ENCODE results near the gene SPAG16.
"Not testable (repeated sequence)": the region's sequence is repeated elsewhere in the genome, so short reads cannot be mapped to it uniquely, and the experiment has no call there.

The SPAG16 gene

GRCh38 chr2:214019973-214020345 is 735.7 kb downstream of the SPAG16 start:
- DNase-seq: no peak

GRCh38 chr2:214029190-214029589 is 744.9 kb downstream of the SPAG16 start:
- no peak for DNase-seq

DNA sequence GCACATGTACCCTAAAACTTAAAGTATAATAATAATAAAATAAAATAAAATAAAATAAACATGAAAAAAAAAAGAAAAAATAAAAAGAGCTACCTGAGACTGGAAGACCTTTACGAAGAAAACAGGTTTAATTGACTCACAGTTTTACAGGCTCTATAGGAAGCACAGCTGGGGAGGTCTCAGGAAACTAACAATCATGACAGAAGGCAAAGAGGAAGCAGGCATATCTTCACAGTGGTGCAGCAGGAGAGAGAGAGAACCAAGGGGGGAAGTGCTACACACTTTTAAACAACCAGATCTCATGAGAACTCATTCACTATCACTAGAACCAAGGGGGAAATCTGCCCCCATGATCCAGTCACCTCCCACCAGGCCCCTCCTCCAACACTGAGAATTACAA is 747.3 kb downstream of the SPAG16 start:
- DNase-seq: no peak

DNA sequence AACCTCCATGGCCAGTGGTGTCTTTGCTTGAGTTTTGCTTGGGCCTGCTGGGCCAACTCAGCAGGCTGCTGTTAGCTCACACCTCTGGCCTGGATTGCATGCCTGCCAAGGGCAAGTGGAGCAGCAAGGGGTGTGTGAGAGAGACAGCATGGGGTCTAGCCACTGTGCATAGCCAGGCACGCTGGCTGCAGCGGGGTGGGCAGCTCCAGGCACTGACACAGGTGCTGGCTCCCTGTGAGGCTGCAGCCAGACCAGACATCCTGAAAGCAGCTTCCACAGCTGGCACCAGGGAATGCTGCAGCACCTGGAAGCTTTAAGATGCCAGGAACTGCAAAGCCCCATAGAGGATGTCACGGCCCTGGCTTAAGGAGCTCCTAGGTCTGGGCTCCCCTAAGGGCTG is 750.2 kb downstream of the SPAG16 start:
- DNase-seq: no peak

DNA sequence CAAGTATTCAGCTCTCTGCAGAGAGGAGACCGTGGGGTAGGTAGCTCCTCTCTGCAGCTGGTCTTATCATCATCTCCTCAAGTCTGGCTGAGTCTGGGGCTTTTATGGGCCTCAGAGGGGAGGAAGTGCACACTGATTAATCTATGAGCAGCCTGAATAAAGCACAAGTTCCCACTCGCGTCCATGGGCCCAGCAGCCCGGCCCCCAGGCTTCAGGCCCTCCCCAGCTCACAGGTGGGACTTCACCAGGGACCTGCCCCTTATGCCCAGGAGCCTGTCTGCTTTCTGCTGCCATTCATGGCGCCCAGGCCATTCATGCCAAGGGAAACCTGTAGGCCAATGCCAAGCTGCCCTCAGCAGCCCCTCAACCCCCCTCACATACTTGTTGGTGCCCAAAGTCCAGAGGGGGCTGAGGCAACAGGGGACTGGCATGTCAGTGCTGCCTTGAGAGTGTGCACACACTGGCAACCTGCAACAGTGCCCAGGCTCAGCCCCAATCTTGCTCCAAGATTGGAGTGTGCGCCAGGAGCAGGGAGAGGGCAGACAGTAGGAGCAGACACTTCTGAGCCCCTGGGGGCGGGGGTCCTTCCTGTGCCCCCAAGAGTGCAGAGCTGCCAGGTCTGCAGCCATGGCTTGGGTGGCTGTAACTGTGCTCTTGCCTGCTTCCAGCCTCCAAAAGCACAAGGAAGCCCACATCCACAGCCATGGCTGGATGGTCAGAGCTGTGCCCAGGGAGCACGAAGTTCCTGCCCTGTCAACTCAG is 751.0 kb downstream of the SPAG16 start:
- no peak for DNase-seq

DNA sequence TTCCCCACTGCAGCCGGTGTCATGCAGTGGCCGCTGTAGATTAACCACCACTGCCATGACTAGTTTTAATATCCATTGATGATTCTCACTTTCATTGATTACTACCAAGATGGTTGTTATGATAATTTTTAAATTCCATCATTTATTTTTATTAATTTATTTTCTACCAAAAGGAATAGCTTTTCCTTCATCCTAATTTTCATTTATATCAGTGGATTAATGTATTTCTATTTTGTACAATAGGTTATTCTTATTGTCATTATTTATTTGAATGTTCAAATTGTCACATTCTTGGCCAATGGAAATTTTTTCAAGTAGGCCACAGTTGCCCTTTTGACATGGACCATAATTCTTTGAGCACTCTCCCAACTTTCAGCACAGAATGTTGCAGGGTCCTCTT is 751.7 kb downstream of the SPAG16 start:
- no peak for DNase-seq

GRCh38 chr2:214038186-214038585 is 753.9 kb downstream of the SPAG16 start:
- DNase-seq: no peak

DNA sequence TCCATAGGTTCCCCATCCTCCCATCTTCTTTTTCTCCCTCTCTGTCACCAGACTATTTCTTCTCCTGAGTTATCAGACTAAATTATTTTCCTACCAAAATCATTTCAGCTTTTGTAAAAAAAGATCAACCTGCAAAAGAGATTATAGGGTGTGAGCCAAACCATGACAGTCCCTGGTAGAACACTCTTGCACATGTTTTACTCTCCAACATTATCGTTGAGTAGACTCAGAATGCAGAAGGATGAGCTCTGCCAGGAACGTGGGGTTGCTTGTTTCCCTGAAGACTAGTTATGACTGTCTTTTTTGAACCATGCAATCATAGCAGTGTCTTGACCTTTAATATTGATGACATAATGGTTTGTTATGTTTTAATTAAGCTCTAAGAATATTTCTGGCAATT is 766.5 kb downstream of the SPAG16 start:
- DNase-seq: no peak

DNA sequence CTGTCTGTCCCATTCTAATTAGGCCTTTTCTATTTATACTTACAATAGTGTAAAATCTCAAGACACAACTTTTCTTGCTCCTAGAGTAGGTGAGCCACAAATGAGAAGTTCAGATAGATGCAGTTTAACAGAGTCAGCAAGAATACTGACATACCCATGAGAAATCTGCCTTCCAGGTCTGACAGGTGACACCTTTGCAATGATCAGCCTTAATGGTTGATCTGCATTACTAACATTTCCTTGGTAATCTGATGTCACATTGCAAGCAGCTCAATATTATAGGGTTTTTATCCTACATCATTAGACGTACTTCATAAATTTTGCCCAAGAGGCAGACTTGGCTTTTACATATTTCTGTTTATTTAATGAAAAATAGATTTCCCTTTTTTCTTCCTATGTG is 767.3 kb downstream of the SPAG16 start:
- no peak for DNase-seq

DNA sequence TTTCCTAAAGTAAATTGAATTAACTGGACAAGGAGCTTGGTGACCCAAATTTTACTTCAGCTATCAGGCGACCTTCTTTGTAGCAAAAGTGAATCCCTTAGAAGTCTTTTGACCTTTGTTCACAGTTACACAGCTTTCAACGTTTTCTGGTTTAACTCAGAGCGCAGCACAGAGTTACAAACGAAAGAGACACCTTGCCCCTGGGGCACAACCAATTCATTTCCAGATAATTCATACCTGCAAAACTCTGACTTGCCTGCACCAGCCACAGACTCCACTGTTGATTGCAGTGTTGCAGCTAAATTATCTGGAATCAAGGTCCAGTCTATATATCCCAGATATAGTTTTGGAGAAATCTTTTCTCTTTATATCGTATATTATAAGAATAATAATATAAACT is 768.0 kb downstream of the SPAG16 start:
- no peak for DNase-seq

DNA sequence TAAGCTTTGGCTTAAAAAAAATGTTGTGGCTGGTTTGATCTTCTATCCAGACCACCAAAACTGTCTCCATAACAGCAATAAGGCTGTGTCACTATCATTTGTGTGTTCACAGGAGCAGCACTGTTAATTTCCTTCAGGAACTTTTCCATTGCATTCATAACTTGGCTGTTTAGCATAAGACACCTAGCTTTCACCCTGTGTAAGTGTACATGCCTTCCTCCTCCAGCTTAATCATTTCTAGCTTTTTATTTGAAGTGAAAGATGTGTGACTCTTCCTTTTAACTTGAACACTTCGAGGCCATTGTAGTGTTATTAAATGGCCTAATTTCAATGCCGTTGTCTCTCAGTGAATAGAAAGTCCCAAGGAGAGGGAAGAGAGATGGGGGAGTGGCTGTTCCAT is 773.7 kb downstream of the SPAG16 start:
- no peak for DNase-seq

DNA sequence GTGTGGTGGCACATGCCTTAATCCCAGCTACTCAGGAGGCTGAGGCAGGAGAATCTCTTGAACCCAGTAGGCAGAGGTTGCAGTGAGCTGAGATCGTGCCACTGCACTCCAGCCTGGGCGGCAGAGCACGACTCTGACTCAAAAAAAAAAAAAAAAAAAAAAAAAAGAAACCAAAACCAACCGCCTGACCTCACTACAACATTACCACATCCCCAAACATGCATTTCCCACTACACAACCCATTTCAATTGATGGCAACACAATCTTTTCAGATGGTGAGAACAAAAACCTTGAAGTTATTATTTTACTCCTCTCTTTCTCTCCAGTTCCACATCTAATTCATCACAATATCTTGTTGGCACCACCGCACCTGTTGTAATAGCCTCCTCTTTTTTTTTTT is 778.0 kb downstream of the SPAG16 start:
- DNase-seq: not testable (repeated sequence)

- DNase-seq: no peak
Observed at GRCh38 chr2:214064471-214064870, 780.2 kb downstream of the SPAG16 start.

DNA sequence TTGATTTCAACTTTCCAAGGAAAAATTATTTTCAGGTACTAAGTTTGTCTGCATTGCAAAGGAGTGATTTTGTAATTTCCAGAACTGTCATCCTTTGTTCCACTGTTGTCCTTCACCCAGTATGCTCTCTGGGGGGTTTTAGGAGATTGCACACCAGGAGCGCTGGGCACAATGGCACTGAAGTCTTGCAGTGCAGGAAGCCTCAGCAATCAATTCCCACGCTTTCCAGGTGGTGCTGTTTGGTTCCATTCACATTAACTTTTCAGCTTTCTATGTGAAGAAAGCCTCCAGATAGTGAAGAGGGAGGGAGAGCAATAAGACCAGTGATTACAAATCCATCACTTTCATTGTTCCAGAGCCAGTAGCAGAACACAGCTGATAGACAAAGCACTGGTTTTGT is 782.6 kb downstream of the SPAG16 start:
- DNase-seq: no peak

GRCh38 chr2:214069254-214069653 is 785.0 kb downstream of the SPAG16 start:
- DNase-seq: no peak

GRCh38 chr2:214075456-214075855 is 791.2 kb downstream of the SPAG16 start:
- no peak for DNase-seq

DNA sequence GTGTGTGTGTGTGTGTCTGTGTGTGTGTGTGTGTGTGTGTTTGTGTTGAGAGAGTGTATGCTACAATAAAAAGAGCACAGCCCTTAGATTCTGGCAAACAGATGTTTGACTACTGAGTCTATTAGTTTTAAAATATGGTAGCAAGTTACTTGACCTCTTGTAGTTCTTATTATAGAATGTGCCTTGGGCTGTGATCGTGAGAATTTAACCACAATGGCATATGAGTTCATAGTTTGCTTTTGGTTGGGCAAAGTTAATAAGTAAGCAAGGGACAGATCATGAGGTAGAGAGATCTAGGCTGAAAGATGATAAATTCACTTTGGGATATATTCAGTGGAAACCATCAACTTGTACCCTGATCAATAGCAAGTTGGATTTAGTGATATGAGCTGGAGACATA is 792.3 kb downstream of the SPAG16 start:
- no peak for DNase-seq

- DNase-seq: no peak
Observed at GRCh38 chr2:214077727-214078126, 793.5 kb downstream of the SPAG16 start.

DNA sequence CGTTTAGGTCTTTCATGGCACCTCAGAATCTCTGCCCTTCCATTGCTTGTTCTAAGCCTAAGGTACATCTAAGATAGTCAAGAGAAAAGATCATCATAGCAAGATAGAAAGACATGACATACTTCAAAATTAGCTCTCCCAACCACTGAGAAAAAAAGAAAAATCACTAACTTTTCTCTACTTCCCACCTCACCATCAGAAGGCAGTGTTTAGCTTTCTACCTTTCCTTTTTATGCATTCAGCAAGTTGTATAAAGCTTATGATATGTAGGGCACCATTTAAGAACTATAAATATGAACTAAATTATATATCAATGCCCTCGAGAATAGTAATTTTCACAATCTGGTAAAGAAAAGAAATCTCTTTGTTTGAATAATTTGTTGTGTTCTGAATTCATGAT is 794.8 kb downstream of the SPAG16 start:
- no peak for DNase-seq

DNA sequence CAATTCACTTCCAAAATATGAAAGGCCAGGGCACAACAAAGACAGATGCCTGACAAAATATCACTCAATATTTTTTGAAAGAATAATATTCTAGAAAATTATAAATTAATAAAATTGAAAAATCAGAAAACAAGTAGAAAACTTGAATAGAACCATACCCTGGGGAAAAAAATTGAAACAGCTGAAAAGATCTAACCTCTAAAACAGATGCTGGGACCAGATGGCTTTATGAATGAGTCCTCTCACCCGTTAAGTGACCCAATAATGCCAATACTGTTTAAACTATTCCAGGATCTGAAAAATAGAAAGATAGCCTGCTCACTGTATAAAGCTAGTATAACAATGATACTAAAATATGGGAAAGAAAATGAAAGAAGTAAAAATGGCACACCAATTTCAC is 804.3 kb downstream of the SPAG16 start:
- DNase-seq: no peak

GRCh38 chr2:214096208-214096715 is 812.0 kb downstream of the SPAG16 start:
- no peak for DNase-seq

GRCh38 chr2:214098811-214099210 is 814.5 kb downstream of the SPAG16 start:
- DNase-seq: no peak

- DNase-seq: no peak
Observed at GRCh38 chr2:214100488-214100887, 816.2 kb downstream of the SPAG16 start.

DNA sequence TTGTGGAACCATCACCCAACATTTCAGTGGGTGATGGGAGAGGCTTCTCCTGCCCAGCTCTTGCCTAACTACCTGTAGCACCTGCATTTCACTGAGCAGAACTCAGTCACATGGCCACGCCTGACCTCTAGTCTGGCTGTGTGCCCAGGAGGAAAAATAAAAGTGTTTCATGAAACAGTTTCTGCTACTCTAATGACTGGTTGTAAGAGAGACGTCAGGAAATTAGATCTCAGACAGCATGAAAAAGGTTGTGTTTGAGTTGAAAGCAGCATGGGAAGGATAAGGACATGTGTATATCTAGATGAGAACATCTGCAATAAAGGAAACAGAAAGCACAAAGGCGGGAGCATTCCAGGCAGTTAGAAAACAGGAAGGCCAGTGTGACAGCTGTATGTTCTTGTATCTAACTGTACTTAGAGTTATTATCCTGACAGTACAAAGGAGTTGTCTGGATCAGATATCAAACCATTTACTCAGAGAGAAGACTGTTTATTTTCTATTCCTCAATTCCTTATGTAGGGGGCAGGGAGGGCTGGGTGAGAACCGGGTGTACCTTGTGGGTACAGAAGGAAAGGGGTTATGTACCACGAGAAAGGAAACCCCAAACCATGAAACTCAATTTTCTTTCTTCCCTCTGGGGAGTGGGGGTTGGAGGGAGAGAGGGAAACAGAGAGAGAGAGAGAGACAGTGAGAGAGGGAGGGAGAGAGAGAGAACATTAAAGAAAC is 819.2 kb downstream of the SPAG16 start:
- DNase-seq: no peak

GRCh38 chr2:214104219-214104618 is 820.0 kb downstream of the SPAG16 start:
- DNase-seq: no peak
